Activated effector memory CD4-positive, alpha-beta T cell treated with Interleukin-2 at 50 U/mL for 16 hours (primary cell): ENCODE measurements around the gene PSMD4.

Experiments used
- DNase-seq: peaks from one replicate; pipeline ENCODE4 v3.0.0-alpha.2; 2020

Gene PSMD4

GRCh38 chr1:151309811-151310323 is 55.3 kb downstream of the PSMD4 start:
- no peak for DNase-seq

- DNase-seq: no peak
Measured at GRCh38 chr1:151311011-151311410, 56.5 kb downstream of the PSMD4 start.

DNA sequence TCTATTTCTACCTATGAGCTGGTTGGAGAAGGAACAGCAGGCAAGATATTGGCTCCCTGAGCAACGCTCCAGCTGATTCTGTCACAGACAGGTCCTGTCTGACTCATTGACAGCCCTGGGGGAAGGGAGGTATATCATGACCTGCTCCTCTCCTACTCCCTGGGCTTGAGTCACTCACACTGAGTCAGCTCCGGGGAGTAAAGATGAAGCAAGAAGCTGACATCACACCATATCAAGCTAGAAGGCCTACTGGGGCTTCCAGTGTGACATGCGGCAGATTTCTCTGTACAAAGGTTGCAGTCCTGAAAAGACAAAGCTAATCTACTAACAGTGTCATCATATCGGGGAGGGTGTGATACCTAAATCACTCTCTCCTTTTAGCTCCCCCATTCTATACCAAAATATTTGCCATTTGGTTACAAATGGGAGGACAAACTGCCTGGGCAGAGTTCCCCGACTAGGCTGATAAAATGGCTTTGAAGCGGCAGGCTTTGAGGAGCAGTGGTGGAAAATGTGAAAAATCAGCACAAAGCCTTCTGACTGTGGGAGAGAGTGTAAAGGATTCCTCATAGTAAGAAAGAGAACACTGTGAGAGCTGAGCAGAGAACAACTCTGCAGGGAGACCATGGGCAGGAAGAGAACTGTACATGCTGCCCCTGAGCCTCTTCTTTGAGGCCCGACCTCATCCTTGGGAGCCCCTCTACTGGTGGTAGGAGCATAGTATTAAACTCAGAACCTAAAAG is 57.2 kb downstream of the PSMD4 start:
- DNase-seq: peak; percentile 56

- DNase-seq: no peak
Measured at GRCh38 chr1:151312411-151312810, 57.9 kb downstream of the PSMD4 start.

GRCh38 chr1:151312826-151313225 is 58.3 kb downstream of the PSMD4 start:
- no peak for DNase-seq

DNA sequence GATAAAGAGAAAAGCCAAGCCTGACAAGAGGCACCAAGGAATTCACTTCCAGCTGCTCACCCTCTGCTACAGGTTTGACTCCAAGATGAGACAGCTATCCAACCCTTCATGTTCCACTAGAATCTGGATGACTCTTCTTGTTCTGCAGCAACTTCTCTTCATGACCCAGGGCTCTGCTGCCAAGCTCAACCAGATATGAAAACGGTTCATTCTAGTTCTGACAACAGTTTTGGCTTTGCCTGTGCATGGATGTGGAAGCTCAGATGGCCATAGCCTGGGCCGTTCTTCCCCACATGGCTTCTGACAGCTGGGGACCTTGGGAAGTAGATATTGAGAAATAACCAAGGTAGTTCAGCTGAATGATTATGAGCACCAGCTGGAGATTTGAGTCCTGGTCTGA is 59.0 kb downstream of the PSMD4 start:
- no peak for DNase-seq

GRCh38 chr1:151314137-151314875 is 59.8 kb downstream of the PSMD4 start:
- DNase-seq: no peak

GRCh38 chr1:151315565-151316235 is 61.2 kb downstream of the PSMD4 start:
- DNase-seq: no peak
